ENCODE measurements around the gene GAPT.
"Not testable (repeated sequence)": the region's sequence is repeated elsewhere in the genome, so short reads cannot be mapped to it uniquely, and the experiment has no call there.

The GAPT gene

GRCh38 chr5:58507715-58508114, 16.5 kb downstream of the GAPT start:
- no peak overlapping the region for H3K27ac Mint-ChIP-seq
- no peaks in the 10 kb centered on the region for H3K4me1 Mint-ChIP-seq
- H3K27me3 Mint-ChIP-seq: peaks cover 16% of the 10 kb centered on the region
- no peaks in the 10 kb centered on the region for H3K36me3 Mint-ChIP-seq
- no peaks in the 10 kb centered on the region for H3K9me3 Mint-ChIP-seq
- no peak overlapping the region for H3K4me3 Mint-ChIP-seq

GRCh38 chr5:58517198-58517597, 26.0 kb downstream of the GAPT start:
- Mint-ChIP-seq H3K36me3 (no peaks in the 10 kb centered on the region), H3K27ac (no peak overlapping the region), H3K4me3 (no peak overlapping the region), H3K27me3 (peaks cover 7% of the 10 kb centered on the region), H3K4me1 (no peaks in the 10 kb centered on the region), H3K9me3 (peaks cover 19% of the 10 kb centered on the region)

GRCh38 chr5:58523956-58524355, 32.7 kb downstream of the GAPT start:
- no peaks in the 10 kb centered on the region for H3K4me1 Mint-ChIP-seq
- H3K27me3 Mint-ChIP-seq: peaks cover 9% of the 10 kb centered on the region
- no peaks in the 10 kb centered on the region for H3K36me3 Mint-ChIP-seq
- no peak overlapping the region for H3K27ac Mint-ChIP-seq
- no peak overlapping the region for H3K4me3 Mint-ChIP-seq
- H3K9me3 Mint-ChIP-seq: no peaks in the 10 kb centered on the region

GRCh38 chr5:58524571-58524970, 33.3 kb downstream of the GAPT start:
- no peak overlapping the region for H3K4me3 Mint-ChIP-seq
- no peaks in the 10 kb centered on the region for H3K36me3 Mint-ChIP-seq
- H3K9me3 Mint-ChIP-seq: no peaks in the 10 kb centered on the region
- H3K4me1 Mint-ChIP-seq: no peaks in the 10 kb centered on the region
- peaks cover 9% of the 10 kb centered on the region for H3K27me3 Mint-ChIP-seq
- H3K27ac Mint-ChIP-seq: no peak overlapping the region

GRCh38 chr5:58530942-58531490, 39.8 kb downstream of the GAPT start:
- no peaks in the 10 kb centered on the region for H3K36me3 Mint-ChIP-seq
- H3K9me3 Mint-ChIP-seq: peaks cover 20% of the 10 kb centered on the region
- H3K27ac Mint-ChIP-seq: no peak overlapping the region
- H3K4me3 Mint-ChIP-seq: no peak overlapping the region
- no peaks in the 10 kb centered on the region for H3K4me1 Mint-ChIP-seq
- H3K27me3 Mint-ChIP-seq: no peaks in the 10 kb centered on the region

GRCh38 chr5:58541935-58542334, 50.7 kb downstream of the GAPT start:
- H3K4me1 Mint-ChIP-seq, H3K4me3 Mint-ChIP-seq, H3K27me3 Mint-ChIP-seq, H3K27ac Mint-ChIP-seq, H3K36me3 Mint-ChIP-seq, H3K9me3 Mint-ChIP-seq: not testable (repeated sequence)

GRCh38 chr5:58542709-58543108, 51.5 kb downstream of the GAPT start:
- Mint-ChIP-seq H3K27ac (no peak overlapping the region), H3K4me3 (no peak overlapping the region), H3K36me3 (no peaks in the 10 kb centered on the region), H3K9me3 (no peaks in the 10 kb centered on the region), H3K4me1 (no peaks in the 10 kb centered on the region), H3K27me3 (no peaks in the 10 kb centered on the region)

- H3K27ac Mint-ChIP-seq: no peak overlapping the region
- H3K9me3 Mint-ChIP-seq: peaks cover 2% of the 10 kb centered on the region
- H3K36me3 Mint-ChIP-seq: no peaks in the 10 kb centered on the region
- H3K4me1 Mint-ChIP-seq: no peaks in the 10 kb centered on the region
- no peak overlapping the region for H3K4me3 Mint-ChIP-seq
- no peaks in the 10 kb centered on the region for H3K27me3 Mint-ChIP-seq
Observed at GRCh38 chr5:58543723-58544122, 52.5 kb downstream of the GAPT start.

- H3K36me3 Mint-ChIP-seq: no peaks in the 10 kb centered on the region
- no peaks in the 10 kb centered on the region for H3K27me3 Mint-ChIP-seq
- H3K9me3 Mint-ChIP-seq: peaks cover 4% of the 10 kb centered on the region
- no peaks in the 10 kb centered on the region for H3K4me1 Mint-ChIP-seq
- no peak overlapping the region for H3K4me3 Mint-ChIP-seq
- H3K27ac Mint-ChIP-seq: no peak overlapping the region
Observed at GRCh38 chr5:58544195-58544594, 53.0 kb downstream of the GAPT start.

- Mint-ChIP-seq H3K4me1 (no peaks in the 10 kb centered on the region), H3K36me3 (no peaks in the 10 kb centered on the region), H3K4me3 (no peak overlapping the region), H3K27ac (no peak overlapping the region), H3K9me3 (peaks cover 4% of the 10 kb centered on the region), H3K27me3 (no peaks in the 10 kb centered on the region)
Observed at GRCh38 chr5:58544926-58545325, 53.7 kb downstream of the GAPT start.

GRCh38 chr5:58545912-58546311, 54.7 kb downstream of the GAPT start:
- Mint-ChIP-seq H3K27me3 (no peaks in the 10 kb centered on the region), H3K4me1 (no peaks in the 10 kb centered on the region), H3K4me3 (no peak overlapping the region), H3K27ac (no peak overlapping the region), H3K36me3 (no peaks in the 10 kb centered on the region), H3K9me3 (peaks cover 4% of the 10 kb centered on the region)

All from activated naive CD4-positive, alpha-beta T cell treated with anti-CD3 and anti-CD28 coated beads, Interleukin-2, amount 50 U/mL, for 24 hours (primary cell).